PC-3 (cell line): Measurements from ENCODE around the gene CCT3.

Experiments used
- EZH2 ChIP-seq: fragments of 300-600 bp; sonication (generic); IDR thresholded peaks from one replicate; pipeline ENCODE4 v1.6.1; 2017; ENCODE audit warnings: antibody characterized with exemption, mild to moderate bottlenecking, low read length; ENCODE audit not compliant: unreplicated experiment
- TF ChIP-seq, protein P1 (sequence below): fragments of 300-600 bp; sonication (generic); conservative IDR thresholded peaks from 2 replicates; pipeline ENCODE4 v1.5.1; 2017; ENCODE audit warnings: antibody characterized with exemption, low read depth, mild to moderate bottlenecking, low read length

DNA sequence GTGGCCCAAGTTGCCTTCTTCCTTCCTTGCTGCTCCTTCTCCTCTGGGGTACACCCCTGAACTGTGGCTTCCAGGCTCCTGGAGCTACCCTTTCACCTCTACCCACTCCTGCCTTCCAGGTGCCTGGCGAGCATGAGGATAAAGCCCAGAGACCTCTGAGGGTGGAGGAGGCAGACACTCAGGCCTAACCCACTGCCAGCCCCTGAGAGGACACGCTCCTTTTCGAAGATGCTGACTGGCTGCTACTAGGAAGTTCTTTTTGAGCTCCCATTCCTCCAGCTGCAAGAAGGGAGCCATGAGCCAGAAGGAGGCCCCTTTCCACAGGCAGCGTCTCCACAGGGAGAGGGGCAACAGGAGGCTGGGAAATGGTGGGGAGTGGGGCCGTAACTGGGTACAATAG, 46.6 kb upstream of the CCT3 start:
- TF ChIP-seq, protein P1, sequence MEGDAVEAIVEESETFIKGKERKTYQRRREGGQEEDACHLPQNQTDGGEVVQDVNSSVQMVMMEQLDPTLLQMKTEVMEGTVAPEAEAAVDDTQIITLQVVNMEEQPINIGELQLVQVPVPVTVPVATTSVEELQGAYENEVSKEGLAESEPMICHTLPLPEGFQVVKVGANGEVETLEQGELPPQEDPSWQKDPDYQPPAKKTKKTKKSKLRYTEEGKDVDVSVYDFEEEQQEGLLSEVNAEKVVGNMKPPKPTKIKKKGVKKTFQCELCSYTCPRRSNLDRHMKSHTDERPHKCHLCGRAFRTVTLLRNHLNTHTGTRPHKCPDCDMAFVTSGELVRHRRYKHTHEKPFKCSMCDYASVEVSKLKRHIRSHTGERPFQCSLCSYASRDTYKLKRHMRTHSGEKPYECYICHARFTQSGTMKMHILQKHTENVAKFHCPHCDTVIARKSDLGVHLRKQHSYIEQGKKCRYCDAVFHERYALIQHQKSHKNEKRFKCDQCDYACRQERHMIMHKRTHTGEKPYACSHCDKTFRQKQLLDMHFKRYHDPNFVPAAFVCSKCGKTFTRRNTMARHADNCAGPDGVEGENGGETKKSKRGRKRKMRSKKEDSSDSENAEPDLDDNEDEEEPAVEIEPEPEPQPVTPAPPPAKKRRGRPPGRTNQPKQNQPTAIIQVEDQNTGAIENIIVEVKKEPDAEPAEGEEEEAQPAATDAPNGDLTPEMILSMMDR: no peak
- TF ChIP-seq EZH2: no peak
